HepG2 (cell line): Measurements from ENCODE around the gene SERHL2. TPM values are rescaled to one million over a fixed set of nuclear protein-coding genes. Genes with fewer than 3 reads are reported as not detected.

ENCODE experiments used
- CHD4 ChIP-seq: fragments of 200-600 bp; sonication (generic); IDR thresholded peaks from 2 replicates; pipeline ENCODE4 v1.7.0; 2017; ENCODE audit warnings: mild to moderate bottlenecking, low read length, borderline replicate concordance
- FOXC1 ChIP-seq: sonication (generic); formaldehyde crosslinking; IDR thresholded peaks from 2 replicates; pipeline ENCODE4 v1.8.0; 2022; ENCODE audit warnings: mild to moderate bottlenecking, missing genetic modification reagents, borderline replicate concordance
- FOXK1 ChIP-seq: sonication (generic); formaldehyde crosslinking; IDR thresholded peaks from 2 replicates; pipeline ENCODE4 v1.4.0; 2020; ENCODE audit warnings: low read depth, missing genetic modification reagents, borderline replicate concordance
- GMEB1 ChIP-seq: sonication (generic); formaldehyde crosslinking; IDR thresholded peaks from 2 replicates; pipeline ENCODE4 v1.5.1; 2020; ENCODE audit warnings: missing genetic modification reagents, mild to moderate bottlenecking, borderline replicate concordance
- HCFC1 ChIP-seq: fragments of 150-350 bp; IDR thresholded peaks from 2 replicates; pipeline ENCODE4 v1.6.1; 2014; ENCODE audit warnings: low read depth, low read length
- HMG20B ChIP-seq: conservative IDR thresholded peaks from 2 replicates; pipeline ENCODE4 v1.6.1; 2016; ENCODE audit warnings: missing genetic modification reagents, missing compliant biosample characterization
- HOXA3 ChIP-seq: sonication (generic); formaldehyde crosslinking; IDR thresholded peaks from 2 replicates; pipeline ENCODE4 v1.5.0; 2020; ENCODE audit warnings: missing genetic modification reagents
- KAT7 ChIP-seq: IDR thresholded peaks from 2 replicates; pipeline ENCODE4 v1.6.1; 2018; ENCODE audit warnings: borderline replicate concordance, missing compliant biosample characterization
- KDM2A ChIP-seq: sonication (generic); formaldehyde crosslinking; IDR thresholded peaks from 2 replicates; pipeline ENCODE4 v1.4.0; 2020; ENCODE audit warnings: low read depth, missing genetic modification reagents, borderline replicate concordance
- MXD3 ChIP-seq: IDR thresholded peaks from 2 replicates; pipeline ENCODE4 v1.6.1; 2016; ENCODE audit warnings: mild to moderate bottlenecking, missing biosample characterization, missing genetic modification reagents
- MYPOP ChIP-seq: sonication (generic); formaldehyde crosslinking; IDR thresholded peaks from 2 replicates; pipeline ENCODE4 v1.8.1; 2023; ENCODE audit warnings: mild to moderate bottlenecking, moderate library complexity, missing genetic modification reagents
- NFYB ChIP-seq: sonication (generic); formaldehyde crosslinking; IDR thresholded peaks from 2 replicates; pipeline ENCODE4 v1.4.0; 2020; ENCODE audit warnings: missing genetic modification reagents
- PHF20 ChIP-seq: sonication (generic); formaldehyde crosslinking; IDR thresholded peaks from 2 replicates; pipeline ENCODE4 v1.5.0; 2020; ENCODE audit warnings: mild to moderate bottlenecking, missing genetic modification reagents
- SOX5 ChIP-seq: IDR thresholded peaks from 2 replicates; pipeline ENCODE4 v1.6.1; 2016; ENCODE audit warnings: borderline replicate concordance
- SP2 ChIP-seq: sonication (generic); formaldehyde crosslinking; IDR thresholded peaks from 2 replicates; pipeline ENCODE4 v1.5.1; 2020; ENCODE audit warnings: mild to moderate bottlenecking, missing genetic modification reagents
- TAF1 ChIP-seq: sonication (generic); formaldehyde crosslinking; IDR thresholded peaks from 2 replicates; pipeline ENCODE4 v1.4.0; 2020; ENCODE audit warnings: missing genetic modification reagents
- TFDP2 ChIP-seq: sonication (generic); formaldehyde crosslinking; IDR thresholded peaks from 2 replicates; pipeline ENCODE4 v1.4.0; 2020; ENCODE audit warnings: missing genetic modification reagents
- TGIF2 ChIP-seq: IDR thresholded peaks from 2 replicates; pipeline ENCODE4 v1.6.1; 2016; ENCODE audit warnings: control low read depth, missing compliant biosample characterization
- ZNF430 ChIP-seq: sonication (generic); formaldehyde crosslinking; IDR thresholded peaks from 2 replicates; pipeline ENCODE4 v1.9.0; 2021; ENCODE audit warnings: mild to moderate bottlenecking, missing genetic modification reagents
- ZNF572 ChIP-seq: sonication (generic); formaldehyde crosslinking; IDR thresholded peaks from 2 replicates; pipeline ENCODE4 v1.5.1; 2020; ENCODE audit warnings: mild to moderate bottlenecking, missing genetic modification reagents
- ZNF580 ChIP-seq: IDR thresholded peaks from 2 replicates; pipeline ENCODE4 v1.6.1; 2016; ENCODE audit warnings: low read depth, borderline replicate concordance
- ZNF607 ChIP-seq: sonication (generic); formaldehyde crosslinking; IDR thresholded peaks from 2 replicates; pipeline ENCODE4 v1.5.1; 2020; ENCODE audit warnings: missing genetic modification reagents, mild to moderate bottlenecking, borderline replicate concordance
- ZNF724P ChIP-seq: sonication (generic); formaldehyde crosslinking; IDR thresholded peaks from 2 replicates; pipeline ENCODE4 v1.8.0; 2022; ENCODE audit warnings: missing genetic modification reagents, borderline replicate concordance
- ZNF772 ChIP-seq: sonication (generic); formaldehyde crosslinking; IDR thresholded peaks from 2 replicates; pipeline ENCODE4 v1.5.0; 2020; ENCODE audit warnings: mild to moderate bottlenecking, missing genetic modification reagents
- ZSCAN21 ChIP-seq: sonication (generic); formaldehyde crosslinking; IDR thresholded peaks from 2 replicates; pipeline ENCODE4 v1.8.0; 2022; ENCODE audit warnings: mild to moderate bottlenecking, missing genetic modification reagents, moderate library complexity, borderline replicate concordance
- polyA plus RNA-seq, 8 experiments: library from polyadenylated mRNA; depleted of rRNA in 3 of 8; stranded (reverse) in 7 of 8; unstranded in 1 of 8; fragments of >200 nt; fragmentation: Illumina TruSeq in 4 of 8; extraction: Trizol in 4 of 8; gene quantifications; 2 replicates each; pipeline versions ENCODE4 v1.2.1 to v1.2.3, GENCODE V29; 2011 to 2016; ENCODE audit warnings: low read depth in 4 of 8, missing spikeins in 1 of 8, mixed read lengths in 1 of 8; ENCODE audit not compliant: insufficient read depth in 1 of 8
- total RNA-seq, 5 experiments: library from RNA; depleted of rRNA; stranded (reverse); fragments of >200 nt; fragmentation: Illumina TruSeq; extraction: Trizol; gene quantifications; 2 replicates each; pipeline ENCODE4 v1.2.3, GENCODE V29; 2016; ENCODE audit warnings: low read depth in 1 of 5

Gene SERHL2
- total and polyA plus RNA-seq, 2 of the 13 experiments (the other 11 are each of a cell fraction or from before 2014, with no cell fraction given) = 1.0 to 1.8 TPM

GRCh38 chr22:42519525-42520401 lies 34.0 kb upstream of the SERHL2 start, which contains the start of gene RRP7A (continued):
- TF ChIP-seq PHF20 (peak; percentile 54; the same call in 1 of the 2 replicates), MXD3 (CRISPR knock-in tag) (no peak), ZNF772 (CRISPR knock-in tag) (peak; percentile 4; the same call in 1 of the 2 replicates), TAF1 (CRISPR knock-in tag) (peak; percentile 86), KAT7 (CRISPR knock-in tag) (no peak), GMEB1 (CRISPR knock-in tag) (peak; percentile 60; the same call in 1 of the 2 replicates), FOXC1 (0 out of 2 replicates have a peak, but pooled peaks have one; percentile 6), ZNF572 (CRISPR knock-in tag) (0 out of 2 replicates have a peak, but pooled peaks have one; percentile 38), HMG20B (no peak), TFDP2 (CRISPR knock-in tag) (peak; percentile 51), HCFC1 (peak; percentile 46; the same call in 1 of the 2 replicates), KDM2A (0 out of 2 replicates have a peak, but pooled peaks have one; percentile 15), CHD4 (peak; percentile 36; the same call in 1 of the 2 replicates), ZNF724P (no peak), TGIF2 (CRISPR knock-in tag) (0 out of 2 replicates have a peak, but pooled peaks have one; percentile 13), HOXA3 (CRISPR knock-in tag) (peak; percentile 75), ZNF607 (CRISPR knock-in tag) (peak; percentile 58; the same call in 1 of the 2 replicates), FOXK1 (CRISPR knock-in tag) (peak; percentile 11; the same call in 1 of the 2 replicates), ZNF430 (CRISPR knock-in tag) (peak; percentile 61; the same call in 1 of the 2 replicates), NFYB (CRISPR knock-in tag) (no peak), MYPOP (CRISPR knock-in tag) (0 out of 2 replicates have a peak, but pooled peaks have one; percentile 2), SOX5 (CRISPR knock-in tag) (peak; percentile 11; the same call in 1 of the 2 replicates), SP2 (CRISPR knock-in tag) (peak; percentile 12; the same call in 1 of the 2 replicates), ZNF580 (CRISPR knock-in tag) (no peak), ZSCAN21 (CRISPR knock-in tag) (peak; percentile 41; the same call in 1 of the 2 replicates)
